Bronchial epithelial cell (primary cell): ENCODE measurements around the gene SPPL3. TPM values are rescaled to one million over a fixed set of nuclear protein-coding genes. Genes with fewer than 3 reads are reported as not detected.

Experiments used
- DNase-seq: peaks from one replicate; pipeline ENCODE4 v3.0.0-alpha.2; 2010; ENCODE audit warnings: low read depth
- FAIRE-seq: peaks from 2 replicates; lab custom pipeline; 2011; peaks lifted over from hg19 to GRCh38; lab: Jason Lieb, UNC
- H3K27me3 ChIP-seq: 2 replicates; pipeline ENCODE4 v1.5.1; 2011; ENCODE audit warnings: low read length; ENCODE audit not compliant: control insufficient read depth, insufficient read depth
- H3K36me3 ChIP-seq: 2 replicates; pipeline ENCODE4 v1.5.1; 2011; ENCODE audit warnings: low read length; ENCODE audit not compliant: control insufficient read depth, insufficient read depth
- H3K4me3 ChIP-seq: 2 replicates; pipeline ENCODE4 v1.5.1; 2011; ENCODE audit warnings: mild to moderate bottlenecking, low read depth, low read length, control low read depth
- CTCF ChIP-seq: IDR thresholded peaks from 2 replicates; pipeline ENCODE4 v1.5.1; 2011; ENCODE audit warnings: mild to moderate bottlenecking, moderate library complexity, low read length, control low read depth, inconsistent platforms; ENCODE audit not compliant: insufficient read depth, severe bottlenecking
- total RNA-seq: library from RNA; depleted of rRNA; stranded (reverse); fragments of >200 nt; gene quantifications from 2 replicates; pipeline ENCODE4 v1.2.1, GENCODE V29; 2014

SPPL3 gene
- total RNA-seq, 1 donor from 2014 or later, result 4.2 TPM

- DNase-seq (no peak), FAIRE-seq (no peak)
- Histone ChIP-seq H3K27me3 (no peaks in the 10 kb centered on the region), H3K4me3 (no peak overlapping the region), H3K36me3 (no peaks in the 10 kb centered on the region)
- no peak for TF ChIP-seq CTCF
Observed at GRCh38 chr12:120791669-120792176, 112.4 kb downstream of the SPPL3 start.

GRCh38 chr12:120790114-120790513 lies 114.0 kb downstream of the SPPL3 start:
- no peaks in the 10 kb centered on the region for H3K36me3 ChIP-seq
- H3K4me3 ChIP-seq, result no peak overlapping the region
- FAIRE-seq (no peak), DNase-seq (no peak)
- H3K27me3 ChIP-seq, result no peaks in the 10 kb centered on the region
- TF ChIP-seq CTCF, result no peak

DNA sequence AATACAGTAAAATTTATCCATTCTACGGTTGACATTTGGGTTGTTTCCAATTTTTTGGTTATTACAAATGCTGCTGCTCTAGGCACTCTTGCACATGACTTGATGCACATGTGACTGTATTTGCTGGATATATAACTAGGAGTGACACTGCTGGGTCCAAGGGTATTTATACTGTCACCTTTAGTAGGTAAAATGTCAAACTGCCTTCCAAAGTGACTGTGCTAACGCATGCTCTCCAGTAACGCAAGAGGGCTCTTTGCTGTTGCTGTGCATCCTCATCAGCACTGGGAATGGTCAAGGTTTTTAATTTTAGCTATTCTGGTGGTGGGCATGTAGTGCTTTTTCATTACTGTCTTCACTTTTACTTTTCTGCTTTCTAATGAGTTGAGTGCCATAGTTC lies 116.3 kb downstream of the SPPL3 start:
- no peak for FAIRE-seq
- TF ChIP-seq CTCF, result no peak
- no peak overlapping the region for H3K4me3 ChIP-seq
- H3K27me3 ChIP-seq, result no peaks in the 10 kb centered on the region
- no peak for DNase-seq
- H3K36me3 ChIP-seq, result no peaks in the 10 kb centered on the region

DNA sequence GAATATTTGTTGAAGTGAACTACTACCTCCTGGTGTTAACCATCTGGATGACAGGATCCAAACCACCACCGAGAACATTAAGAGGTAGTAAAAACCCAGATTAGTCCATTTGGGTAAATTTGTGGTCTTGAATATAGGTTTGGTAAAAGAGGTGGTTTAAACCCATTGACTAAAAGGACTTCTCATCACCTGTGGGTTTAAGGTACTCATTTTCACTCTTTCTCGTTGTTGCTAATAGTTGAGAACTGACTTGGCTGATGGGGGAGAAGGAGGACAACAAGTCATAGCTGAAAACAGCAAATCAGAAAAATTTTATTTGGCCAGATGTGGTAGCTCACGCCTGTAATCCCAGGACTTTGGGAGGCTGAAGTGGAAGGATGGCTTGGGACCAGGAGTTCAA lies 119.4 kb downstream of the SPPL3 start:
- no peak for FAIRE-seq
- TF ChIP-seq CTCF, result no peak

DNA sequence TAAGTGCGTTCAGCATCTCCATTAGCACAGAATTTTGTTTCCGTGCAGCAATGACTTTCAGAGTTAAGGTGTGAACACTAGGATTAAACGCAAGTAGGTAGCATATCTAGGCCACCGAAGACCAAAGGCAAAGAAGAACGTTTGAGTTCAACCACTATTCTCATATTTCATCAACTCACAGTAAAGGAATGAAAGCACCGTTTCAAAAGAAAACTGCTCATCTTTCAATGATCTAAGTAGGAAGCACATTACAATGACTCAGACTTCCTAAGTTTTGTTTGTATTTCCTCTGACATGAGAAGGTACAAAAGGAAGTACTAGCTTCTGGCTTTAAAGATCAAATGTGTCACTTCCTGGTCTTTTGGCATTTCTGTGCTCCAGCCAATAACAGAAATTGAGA lies 121.0 kb downstream of the SPPL3 start:
- no peak for TF ChIP-seq CTCF
- peaks cover 6% of the 10 kb centered on the region for H3K36me3 ChIP-seq
- no peaks in the 10 kb centered on the region for H3K27me3 ChIP-seq
- H3K4me3 ChIP-seq, result no peak overlapping the region
- FAIRE-seq (peak; percentile 58), DNase-seq (peak; percentile 89)

More for the DNA sequence above, 119.4 kb downstream of the SPPL3 start:
- H3K4me3 ChIP-seq, result no peak overlapping the region
- H3K27me3 ChIP-seq, result no peaks in the 10 kb centered on the region
- DNase-seq, result no peak
- H3K36me3 ChIP-seq, result peaks cover 6% of the 10 kb centered on the region
